OCI-LY7 (cell line): Measurements from ENCODE around the gene AOC2. TPM values are rescaled to one million over a fixed set of nuclear protein-coding genes. Genes with fewer than 3 reads are reported as not detected.
"Not testable (repeated sequence)": the region's sequence is repeated elsewhere in the genome, so short reads cannot be mapped to it uniquely, and the experiment has no call there.

Source experiments
- BruUV-seq: library from RNA; stranded (reverse); fragments of 400-500 nt; replicated peaks from 2 replicates; lab custom pipeline; 2021; lab: Mats Ljungman, UMichigan
- CTCF ChIA-PET: fragments of 300-600 bp; sonication (Branson Sonifier 250); formaldehyde crosslinking; loops from one replicate; lab custom pipeline; 2022; ENCODE audit warnings: antibody characterized with exemption; ENCODE audit not compliant: unreplicated experiment; lab: Charles Lee
- POLR2A ChIA-PET: fragments of 300-600 bp; sonication (Branson Sonifier 250); formaldehyde crosslinking; loops from one replicate; lab custom pipeline; 2022; ENCODE audit warnings: antibody characterized with exemption; lab: Charles Lee
- DNase-seq: peaks from one replicate; pipeline ENCODE4 v3.0.0-alpha.2; 2015; ENCODE audit warnings: low spot score
- H2AFZ ChIP-seq: fragments of 200-600 bp; sonication (generic), shearing (Covaris generic); 2 replicates; pipeline ENCODE4 v1.6.1; 2014; ENCODE audit warnings: mild to moderate bottlenecking, antibody characterized with exemption, low read length, moderate library complexity
- H3K27ac ChIP-seq: fragments of 200-600 bp; sonication (generic); 2 replicates; pipeline ENCODE4 v1.5.1; 2014; ENCODE audit warnings: mixed run types, low read depth, mild to moderate bottlenecking, moderate library complexity, low read length, inconsistent platforms; ENCODE audit not compliant: poor library complexity, severe bottlenecking
- H3K36me3 ChIP-seq: fragments of 200-600 bp; sonication (generic); 2 replicates; pipeline ENCODE4 v1.6.1; 2014; ENCODE audit warnings: mild to moderate bottlenecking, antibody characterized with exemption, low read length, moderate library complexity, mixed read lengths; ENCODE audit not compliant: insufficient read depth
- H3K4me1 ChIP-seq: fragments of 200-600 bp; sonication (generic); 2 replicates; pipeline ENCODE4 v1.5.1; 2014; ENCODE audit warnings: mild to moderate bottlenecking, low read length; ENCODE audit not compliant: insufficient read depth, poor library complexity, severe bottlenecking
- H3K4me2 ChIP-seq: fragments of 200-600 bp; sonication (generic); 2 replicates; pipeline ENCODE4 v1.6.1; 2014; ENCODE audit warnings: mild to moderate bottlenecking, low read length
- H3K4me3 ChIP-seq: fragments of 200-600 bp; sonication (generic); 2 replicates; pipeline ENCODE4 v1.5.1; 2014; ENCODE audit warnings: mild to moderate bottlenecking, low read depth, low read length; ENCODE audit not compliant: poor library complexity, severe bottlenecking
- H3K79me2 ChIP-seq: fragments of 200-600 bp; sonication (generic); 2 replicates; pipeline ENCODE4 v1.6.1; 2016; ENCODE audit warnings: low read depth, mild to moderate bottlenecking, low read length, moderate library complexity, mixed read lengths; ENCODE audit not compliant: insufficient read depth
- H3K9me2 ChIP-seq: fragments of 200-600 bp; sonication (generic); 2 replicates; pipeline ENCODE4 v1.6.1; 2016; ENCODE audit warnings: mild to moderate bottlenecking, low read length, mixed read lengths; ENCODE audit not compliant: insufficient read depth
- H3K9me3 ChIP-seq: fragments of 200-600 bp; sonication (generic); 2 replicates; pipeline ENCODE4 v1.6.1; 2014; ENCODE audit warnings: mild to moderate bottlenecking, mixed run types, low read length, mixed read lengths
- H4K20me1 ChIP-seq: fragments of 200-600 bp; sonication (generic); 2 replicates; pipeline ENCODE4 v1.6.1; 2014; ENCODE audit warnings: mild to moderate bottlenecking, antibody characterized with exemption, low read length, moderate library complexity, mixed read lengths; ENCODE audit not compliant: insufficient read depth
- EZH2phosphoT487 ChIP-seq: fragments of 200-600 bp; sonication (generic); IDR thresholded peaks from 2 replicates; pipeline ENCODE4 v1.6.1; 2018; ENCODE audit warnings: low read depth, borderline replicate concordance, mild to moderate bottlenecking, mixed run types, antibody characterized with exemption, low read length, moderate library complexity, mixed read lengths
- intact Hi-C: fragments of 100-400 bp; cut with micrococcal nuclease; formaldehyde crosslinking; loops from one replicate; pipeline ENCODE4 v1.10.0; 2022; ENCODE audit not compliant: unreplicated experiment
- total RNA-seq, 2 experiments: library from RNA; depleted of rRNA in 1 of 2; stranded (reverse); fragments of >200 nt in 1 of 2; shearing (Covaris generic) in 1 of 2; gene quantifications; 2 replicates each; pipeline ENCODE4 v1.2.3, GENCODE V29; 2014 to 2022
- TF ChIP-seq, protein P1 (sequence below): fragments of 200-600 bp; sonication (generic); conservative IDR thresholded peaks from 2 replicates; pipeline ENCODE4 v1.5.1; 2014; ENCODE audit warnings: mild to moderate bottlenecking, antibody characterized with exemption, low read length, moderate library complexity, mixed read lengths

AOC2 gene
- total RNA-seq, 2 experiments from 2014 or later: 3.3 to 5.4 TPM

- Histone ChIP-seq H3K79me2 (no peaks in the 10 kb centered on the region), H2AFZ (no peak overlapping the region), H3K4me1 (peaks cover 14% of the 10 kb centered on the region), H3K36me3 (peaks cover 16% of the 10 kb centered on the region), H3K4me2 (no peak overlapping the region), H4K20me1 (no peaks in the 10 kb centered on the region), H3K9me2 (no peaks in the 10 kb centered on the region), H3K27ac (no peak overlapping the region), H3K9me3 (no peaks in the 10 kb centered on the region), H3K4me3 (no peak overlapping the region)
- DNase-seq: no peak
- intact Hi-C loops: no loop called here
- TF ChIP-seq, protein P1, sequence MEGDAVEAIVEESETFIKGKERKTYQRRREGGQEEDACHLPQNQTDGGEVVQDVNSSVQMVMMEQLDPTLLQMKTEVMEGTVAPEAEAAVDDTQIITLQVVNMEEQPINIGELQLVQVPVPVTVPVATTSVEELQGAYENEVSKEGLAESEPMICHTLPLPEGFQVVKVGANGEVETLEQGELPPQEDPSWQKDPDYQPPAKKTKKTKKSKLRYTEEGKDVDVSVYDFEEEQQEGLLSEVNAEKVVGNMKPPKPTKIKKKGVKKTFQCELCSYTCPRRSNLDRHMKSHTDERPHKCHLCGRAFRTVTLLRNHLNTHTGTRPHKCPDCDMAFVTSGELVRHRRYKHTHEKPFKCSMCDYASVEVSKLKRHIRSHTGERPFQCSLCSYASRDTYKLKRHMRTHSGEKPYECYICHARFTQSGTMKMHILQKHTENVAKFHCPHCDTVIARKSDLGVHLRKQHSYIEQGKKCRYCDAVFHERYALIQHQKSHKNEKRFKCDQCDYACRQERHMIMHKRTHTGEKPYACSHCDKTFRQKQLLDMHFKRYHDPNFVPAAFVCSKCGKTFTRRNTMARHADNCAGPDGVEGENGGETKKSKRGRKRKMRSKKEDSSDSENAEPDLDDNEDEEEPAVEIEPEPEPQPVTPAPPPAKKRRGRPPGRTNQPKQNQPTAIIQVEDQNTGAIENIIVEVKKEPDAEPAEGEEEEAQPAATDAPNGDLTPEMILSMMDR: no peak
- no peak for TF ChIP-seq EZH2phosphoT487
- POLR2A ChIA-PET: no interaction called here
- CTCF ChIA-PET: no interaction called here
- BruUV-seq: no TSS peak
These were observed 5.2 kb downstream of the AOC2 start for GRCh38 chr17:42849451-42850181.

DNA sequence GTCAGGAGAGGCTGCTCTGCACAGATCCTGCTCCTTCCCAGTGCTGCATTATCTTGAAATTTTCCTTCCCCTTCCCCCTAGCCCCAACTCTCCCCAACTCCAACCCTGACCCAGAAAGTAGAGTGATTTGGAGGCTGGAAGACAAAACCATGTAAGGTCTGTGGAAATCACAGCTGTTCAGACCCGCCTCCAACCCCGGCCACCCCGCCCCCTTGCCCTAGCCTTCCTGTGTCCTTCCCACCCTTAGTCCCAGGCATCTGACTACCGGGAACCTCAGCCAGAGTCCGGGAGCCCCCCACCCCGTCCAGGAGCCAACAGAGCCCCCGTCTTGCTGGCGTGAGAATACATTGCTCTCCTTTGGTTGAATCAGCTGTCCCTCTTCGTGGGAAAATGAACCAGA lies 6.6 kb downstream of the AOC2 start, which contains the start of gene AOC3:
Gene AOC3 (plus strand): TSS at position 246 of the 400 bp plus-strand sequence. CDS start 145 bp downstream, at position 391.
- Histone ChIP-seq H3K9me3 (no peaks in the 10 kb centered on the region), H2AFZ (no peak within 1 kb of the TSS), H3K4me1 (peaks cover 14% of the 10 kb centered on the region), H4K20me1 (no peaks in the 10 kb centered on the region), H3K9me2 (no peaks in the 10 kb centered on the region), H3K36me3 (peaks cover 3% of the 10 kb centered on the region; the same call in 1 of the 2 replicates), H3K4me3 (no peak within 1 kb of the TSS), H3K4me2 (no peak within 1 kb of the TSS), H3K27ac (no peak within 1 kb of the TSS), H3K79me2 (no peaks in the 10 kb centered on the region)
- DNase-seq: no peak
- CTCF ChIA-PET: no interaction called here
- intact Hi-C loops: no loop called here
- POLR2A ChIA-PET: no interaction called here
- TF ChIP-seq EZH2phosphoT487: no peak
- TF ChIP-seq, protein P1: no peak
- no TSS peak for BruUV-seq

- H2AFZ ChIP-seq, H3K4me3 ChIP-seq, H3K27ac ChIP-seq, DNase-seq, H3K4me2 ChIP-seq, BruUV-seq, intact Hi-C loops, H4K20me1 ChIP-seq, H3K9me2 ChIP-seq, H3K36me3 ChIP-seq, H3K79me2 ChIP-seq, H3K9me3 ChIP-seq, POLR2A ChIA-PET, CTCF ChIA-PET: not testable (repeated sequence)
- peaks cover 14% of the 10 kb centered on the region for H3K4me1 ChIP-seq
These were observed 7.2 kb downstream of the AOC2 start for GRCh38 chr17:42851371-42852240.
